GM21576 (cell line): ENCODE measurements around the gene WNT6.

ENCODE experiments used
- ATAC-seq: cut with Tn5 transposase; IDR thresholded peaks from one replicate; pipeline ENCODE4 v1.9.1; 2021; ENCODE audit warnings: mild to moderate bottlenecking, moderate library complexity; ENCODE audit not compliant: unreplicated experiment

Gene WNT6

DNA sequence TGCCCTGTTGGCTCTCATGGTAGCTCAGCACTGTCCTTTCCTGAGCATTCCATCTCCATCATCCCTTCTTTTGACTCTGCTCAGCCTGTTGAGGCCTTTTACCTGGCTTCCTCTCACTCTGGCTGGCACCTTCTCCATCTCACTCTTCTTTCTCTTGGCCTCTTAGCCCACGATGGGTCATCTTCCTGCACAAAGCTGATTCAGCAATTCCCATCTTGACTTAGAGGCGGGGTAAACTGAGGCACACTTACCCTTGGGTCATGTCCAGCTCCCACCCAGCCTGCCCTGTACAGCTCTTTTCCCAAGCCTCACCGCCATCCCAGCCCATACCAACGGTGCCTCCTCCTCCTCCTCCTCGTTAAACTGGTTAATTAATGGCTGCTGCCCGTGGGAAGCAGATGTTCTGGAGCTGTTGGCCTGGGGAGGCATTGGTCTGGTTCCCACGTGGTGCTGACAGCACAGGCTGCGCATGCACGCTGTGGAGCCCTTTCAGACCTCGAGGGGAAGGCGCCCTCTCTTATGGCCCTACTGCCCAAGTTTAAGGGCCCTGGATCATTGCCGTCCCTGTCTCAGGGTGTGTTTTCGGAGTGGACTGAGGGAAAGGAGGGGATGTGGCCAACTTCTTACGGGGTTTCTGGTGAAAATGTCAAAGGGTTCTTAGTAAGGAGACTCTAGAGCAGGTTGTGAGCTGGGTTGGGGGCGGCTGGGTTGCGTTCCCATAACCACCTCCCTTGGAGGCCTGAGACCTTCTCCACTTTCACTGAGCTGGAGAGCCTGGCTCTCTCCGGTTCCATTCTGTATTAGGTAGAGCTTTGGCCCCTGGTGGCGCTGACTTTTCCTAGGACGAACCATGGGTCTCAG lies 31.9 kb downstream of the WNT6 start:
- ATAC-seq: no peak

DNA sequence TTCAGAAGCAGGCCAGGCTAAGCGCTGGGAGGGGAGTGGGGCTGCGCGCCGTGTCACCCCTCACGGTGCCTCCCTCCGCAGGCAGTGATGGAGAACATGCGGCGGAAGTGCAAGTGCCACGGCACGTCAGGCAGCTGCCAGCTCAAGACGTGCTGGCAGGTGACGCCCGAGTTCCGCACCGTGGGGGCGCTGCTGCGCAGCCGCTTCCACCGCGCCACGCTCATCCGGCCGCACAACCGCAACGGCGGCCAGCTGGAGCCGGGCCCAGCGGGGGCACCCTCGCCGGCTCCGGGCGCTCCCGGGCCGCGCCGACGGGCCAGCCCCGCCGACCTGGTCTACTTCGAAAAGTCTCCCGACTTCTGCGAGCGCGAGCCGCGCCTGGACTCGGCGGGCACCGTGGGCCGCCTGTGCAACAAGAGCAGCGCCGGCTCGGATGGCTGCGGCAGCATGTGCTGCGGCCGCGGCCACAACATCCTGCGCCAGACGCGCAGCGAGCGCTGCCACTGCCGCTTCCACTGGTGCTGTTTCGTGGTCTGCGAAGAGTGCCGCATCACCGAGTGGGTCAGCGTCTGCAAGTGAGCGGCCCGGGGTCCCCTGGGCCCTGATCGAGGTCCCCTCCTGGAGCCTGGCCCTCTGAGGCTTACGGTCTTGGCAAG lies 33.2 kb downstream of the WNT6 start:
- peak; percentile 39 for ATAC-seq

DNA sequence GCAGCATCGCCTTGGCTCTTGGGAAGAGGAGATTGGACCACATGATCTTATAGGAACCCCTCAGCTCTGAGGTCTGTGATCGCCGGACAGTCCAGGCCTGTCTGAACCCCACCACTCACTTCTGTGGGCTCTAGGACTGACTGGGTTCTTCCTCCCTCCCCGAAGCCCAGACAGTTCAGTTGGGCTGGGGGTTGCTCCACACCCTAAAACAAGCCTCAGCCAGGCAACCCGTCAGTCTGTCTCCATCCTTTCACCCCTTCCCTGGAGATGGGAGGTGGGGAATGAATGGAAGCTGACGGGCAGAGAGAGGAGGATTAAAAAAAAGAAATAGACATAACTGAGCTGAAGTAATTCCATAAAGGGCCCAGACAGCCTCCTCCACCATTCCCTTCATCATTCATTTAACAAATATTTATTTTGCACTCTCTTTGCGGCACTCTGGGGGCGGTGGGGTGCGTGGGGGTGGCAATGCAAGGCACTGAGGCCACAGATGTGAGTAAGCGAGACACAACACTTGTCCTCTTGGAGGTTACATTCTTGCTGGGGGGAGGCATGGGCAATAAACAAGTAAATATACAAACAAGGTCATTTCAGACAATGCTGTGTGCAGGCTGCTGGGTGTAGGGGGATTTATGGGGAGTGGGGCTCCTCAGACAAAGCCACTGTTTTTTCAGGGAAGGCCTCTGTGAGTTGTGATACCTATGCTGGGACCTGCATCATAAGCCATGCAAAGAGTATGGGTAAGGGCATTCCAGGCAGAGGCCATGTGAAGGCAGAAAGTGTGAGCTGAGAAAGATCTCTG lies 33.9 kb downstream of the WNT6 start:
- ATAC-seq: no peak

DNA sequence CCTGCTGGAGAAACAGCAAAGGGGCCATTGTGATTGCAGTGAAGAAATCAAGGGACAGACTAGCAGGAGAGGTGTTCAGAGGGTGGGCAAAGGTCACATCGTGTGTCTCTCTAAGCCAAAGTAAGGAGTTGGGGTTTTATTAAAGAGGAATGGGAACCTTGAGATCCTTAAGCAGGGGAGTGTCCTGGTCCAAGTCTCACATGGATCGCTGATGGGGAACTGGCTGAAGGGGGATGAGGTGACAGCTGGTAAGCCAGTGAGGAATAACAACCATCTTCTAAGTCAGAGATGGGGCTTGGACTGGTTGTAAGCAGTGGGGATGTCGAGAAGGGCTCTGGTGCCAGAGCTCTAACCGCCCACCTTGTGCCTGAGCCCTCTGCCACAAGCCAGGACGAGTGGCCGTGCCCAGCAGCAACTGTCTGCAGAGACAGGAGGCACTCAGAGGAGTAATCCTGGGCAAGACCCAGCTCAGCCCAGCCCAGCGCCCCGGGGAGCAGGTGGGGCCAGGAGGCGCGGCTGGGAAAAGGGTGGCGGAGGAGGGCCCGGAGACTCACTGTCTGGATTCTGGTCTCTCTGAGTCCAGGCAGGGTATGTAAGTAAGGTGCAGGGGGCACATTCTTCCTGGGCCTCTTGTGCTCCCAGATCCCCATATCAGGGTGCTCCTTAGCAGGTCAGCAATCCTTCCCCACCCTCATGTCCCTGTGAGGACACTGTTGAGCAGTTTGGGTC lies 34.7 kb downstream of the WNT6 start:
- ATAC-seq: no peak

DNA sequence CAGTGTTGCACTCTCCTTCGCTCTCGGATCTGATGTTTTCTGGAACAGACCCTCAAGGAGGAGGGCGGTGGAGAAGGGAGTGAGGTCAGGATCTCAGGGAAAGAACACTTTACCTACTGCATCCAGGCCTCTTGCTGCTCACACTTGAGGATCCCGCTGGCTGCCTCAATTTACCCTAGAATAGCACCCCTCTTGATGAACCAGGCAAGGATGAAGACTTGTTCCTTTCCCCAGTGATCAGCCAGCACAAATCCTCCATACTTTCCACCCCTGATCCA lies 35.2 kb downstream of the WNT6 start:
- no peak for ATAC-seq

DNA sequence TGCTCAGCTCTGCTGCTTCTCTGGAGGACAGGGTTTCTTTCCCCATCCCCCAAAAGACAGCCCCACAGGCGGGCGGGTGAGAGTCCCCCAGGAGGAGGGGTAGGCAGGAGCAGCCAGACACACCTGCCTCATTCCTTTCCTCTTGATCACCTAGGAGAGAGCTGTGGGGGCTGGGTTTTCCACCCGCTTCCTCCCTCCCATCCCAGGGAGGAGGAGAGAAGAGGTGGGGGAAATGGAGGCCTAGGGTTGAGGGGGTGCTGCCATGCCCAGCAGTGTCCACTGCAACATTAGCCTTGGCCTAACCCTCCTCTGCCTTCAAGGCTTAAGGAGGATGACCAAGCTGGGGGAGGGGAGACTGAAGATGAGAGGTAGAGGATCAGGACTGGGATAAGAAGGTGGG lies 35.7 kb downstream of the WNT6 start:
- ATAC-seq: no peak

DNA sequence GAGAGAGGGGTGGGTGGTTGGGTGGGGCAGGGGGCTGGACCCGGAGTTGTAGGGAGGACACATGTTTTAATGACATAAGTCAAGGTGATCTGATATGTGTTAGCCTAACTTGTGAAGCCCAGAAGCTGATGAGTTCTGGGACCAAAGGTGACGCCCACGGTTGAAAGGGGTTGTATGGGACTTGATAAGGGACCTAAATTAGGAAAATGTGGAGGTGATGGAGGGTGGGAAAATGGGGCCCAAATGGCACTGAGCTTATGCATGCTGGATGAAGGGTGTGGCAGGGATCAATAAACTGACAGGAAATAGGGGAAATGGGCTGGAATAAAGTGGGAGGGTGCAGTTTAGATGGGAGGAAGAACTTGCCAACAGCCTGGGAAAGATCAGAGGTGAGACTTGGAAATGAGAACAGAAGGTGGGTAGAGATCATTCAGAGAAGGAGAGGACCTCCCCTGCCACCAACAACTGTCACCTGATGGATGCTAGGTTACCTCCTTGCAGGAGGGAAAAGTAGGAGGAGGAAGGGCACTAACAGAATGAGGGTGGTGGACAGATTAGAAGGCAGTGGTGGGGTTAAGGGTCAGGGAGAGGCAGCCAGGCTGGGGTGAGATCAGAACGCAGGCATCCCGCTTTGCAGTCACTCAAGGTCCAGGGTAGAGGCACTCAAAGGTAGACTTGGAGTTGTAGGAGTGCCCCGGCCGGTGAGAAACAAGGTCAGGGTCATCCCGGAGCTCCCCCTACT lies 36.3 kb downstream of the WNT6 start:
- peak; percentile 16 for ATAC-seq

DNA sequence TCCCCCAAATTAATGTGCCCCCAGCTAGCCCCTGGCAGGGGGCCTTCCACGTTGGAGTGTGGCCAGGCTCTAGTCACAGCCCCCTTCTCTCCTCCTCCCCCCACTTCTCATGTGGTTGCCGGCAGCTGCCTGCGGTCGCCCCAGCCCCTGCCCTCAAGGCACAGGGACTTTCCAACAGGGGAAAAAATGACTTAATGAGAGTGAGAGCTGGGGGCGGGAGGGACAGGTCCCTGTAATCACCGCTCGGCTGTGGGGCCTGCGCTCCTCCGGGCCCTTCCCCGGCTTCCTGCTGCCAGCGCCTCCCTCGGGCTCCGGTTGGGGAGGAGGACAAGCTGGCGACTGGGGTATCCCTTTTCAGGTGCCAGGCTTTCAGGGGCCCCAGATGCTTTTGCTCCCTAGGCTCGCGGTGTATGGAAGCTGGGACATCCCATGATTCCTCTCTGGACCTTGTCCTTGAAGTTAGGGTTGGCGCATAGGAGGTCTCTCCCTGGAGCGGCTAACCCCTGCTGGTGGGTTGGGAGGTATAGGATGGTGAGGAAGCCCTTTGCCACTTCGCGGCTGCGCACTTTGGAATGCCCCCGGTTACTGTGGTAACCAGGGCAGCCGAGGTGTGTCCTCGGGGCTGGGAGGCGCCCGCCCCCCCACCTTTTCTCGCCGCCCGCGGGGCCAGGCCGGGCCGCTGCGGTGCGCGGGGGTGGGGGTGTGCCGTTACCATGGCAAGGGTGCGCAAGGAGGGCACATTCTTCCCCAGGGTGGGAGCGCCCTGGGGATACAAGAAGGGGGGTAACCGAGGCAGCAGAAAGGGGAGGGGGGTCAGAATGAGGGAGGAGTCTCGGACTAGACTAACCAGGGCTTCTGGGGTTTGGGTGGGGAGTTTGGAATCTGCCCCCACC lies 37.1 kb downstream of the WNT6 start:
- ATAC-seq: peak; percentile 56

DNA sequence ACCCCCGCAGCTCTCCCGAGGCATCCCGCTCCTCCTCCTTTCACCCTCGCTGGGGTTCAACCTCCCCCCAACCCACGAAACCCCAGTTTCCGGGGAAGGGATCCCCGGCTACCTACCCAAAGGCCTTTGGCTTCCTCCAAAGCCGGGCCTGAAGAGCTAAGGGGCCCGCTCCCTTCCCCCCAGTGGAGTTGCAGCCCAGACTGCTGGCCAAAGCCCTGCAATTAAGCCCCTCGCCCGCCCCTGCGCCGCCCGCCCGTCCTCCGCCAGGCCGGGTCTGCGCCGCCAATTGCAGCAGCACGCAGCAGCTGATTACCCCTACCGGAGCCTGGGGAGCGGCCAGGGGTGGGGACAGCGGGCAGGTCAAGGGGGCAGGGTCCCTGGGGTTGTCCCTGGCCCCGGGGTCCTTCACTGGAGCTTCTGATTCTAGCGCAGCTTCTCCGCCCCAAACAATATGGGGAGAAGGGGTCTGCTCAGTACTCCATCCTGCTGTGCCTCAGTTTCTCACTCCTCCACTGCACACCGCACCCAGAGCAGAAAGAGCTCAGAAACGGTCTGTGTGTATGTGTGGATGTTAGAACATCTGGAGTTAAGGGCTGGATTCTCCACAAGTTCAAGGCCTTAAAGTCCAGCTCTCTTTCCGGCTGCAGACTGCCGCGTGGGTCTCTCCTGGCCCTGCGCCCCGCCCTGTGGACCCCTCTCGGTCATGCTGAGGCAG lies 37.9 kb downstream of the WNT6 start:
- no peak for ATAC-seq

DNA sequence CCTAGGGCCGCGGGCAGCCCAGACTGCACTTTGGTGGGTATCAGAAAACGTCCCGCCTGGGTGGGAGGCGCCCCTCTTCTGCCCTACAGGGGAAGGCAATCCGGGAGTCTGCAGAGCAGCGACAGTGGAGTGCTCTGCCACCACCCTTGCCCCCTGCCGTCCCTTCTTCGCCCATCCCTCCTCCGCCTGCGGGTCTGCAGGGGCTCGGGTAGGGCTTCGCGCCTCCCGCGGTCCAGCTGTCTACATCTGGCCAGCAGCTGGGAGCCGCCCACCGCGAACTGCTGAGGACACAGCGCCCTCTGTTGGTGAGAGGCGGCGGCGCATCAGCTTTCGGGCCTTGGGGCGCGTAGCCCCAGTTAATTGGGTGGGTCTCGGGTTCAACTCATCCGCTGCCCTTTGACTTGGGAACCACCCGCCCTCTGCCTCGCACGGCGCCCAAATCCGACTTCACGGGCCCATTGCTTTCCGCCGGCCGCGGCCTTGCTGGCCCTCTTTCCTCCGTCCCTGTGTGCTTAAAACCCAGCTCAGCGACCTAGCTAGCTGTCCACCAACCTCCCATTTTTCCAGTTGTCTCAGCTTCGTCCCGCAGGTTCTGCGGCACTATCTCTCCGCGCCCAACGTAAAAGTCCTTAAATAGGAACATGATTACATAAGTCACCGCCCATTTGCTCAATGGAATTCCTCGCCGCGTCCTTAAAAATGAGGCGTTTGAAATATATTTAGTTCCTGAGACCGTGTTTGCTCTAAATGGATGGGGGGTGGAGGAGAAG lies 38.7 kb downstream of the WNT6 start:
- ATAC-seq: no peak

DNA sequence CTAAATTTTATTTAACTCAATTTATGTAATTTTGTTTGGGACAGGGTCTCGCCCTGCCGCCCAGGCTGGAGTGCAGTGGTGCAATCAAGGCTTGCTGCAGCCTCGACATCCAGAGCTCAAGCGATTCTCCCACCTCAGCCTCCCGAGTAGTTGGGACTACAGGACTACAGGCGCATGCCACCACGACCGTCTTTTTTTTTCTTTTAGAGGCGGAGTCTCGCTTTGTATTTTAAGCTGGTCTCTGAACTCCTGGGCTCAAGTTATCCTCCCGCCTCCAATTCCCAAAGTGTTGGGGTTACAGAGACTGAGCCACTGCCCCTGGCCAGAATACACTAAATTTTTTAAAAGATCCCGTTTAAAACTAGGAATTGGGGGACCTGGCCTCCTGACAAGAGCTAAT lies 39.5 kb downstream of the WNT6 start:
- no peak for ATAC-seq

DNA sequence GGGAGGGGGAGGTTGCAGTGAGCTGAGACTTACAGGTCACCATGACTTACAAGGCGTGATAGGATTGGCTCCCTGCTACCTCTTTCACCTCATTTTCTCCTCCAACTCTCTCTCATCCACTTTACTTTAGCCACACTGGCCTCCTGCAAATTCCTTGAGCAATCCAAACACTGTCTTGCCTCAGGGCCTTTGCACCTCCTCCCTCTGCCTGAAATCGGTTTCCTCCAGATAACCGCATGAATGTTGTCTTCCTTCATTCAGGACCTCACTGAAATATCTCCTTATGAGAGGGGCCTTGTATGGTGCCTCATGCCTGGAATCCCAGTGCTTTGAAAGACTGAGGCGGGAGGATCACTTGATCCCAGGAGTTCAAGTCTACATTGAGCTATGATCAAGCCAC lies 42.8 kb downstream of the WNT6 start:
- no peak for ATAC-seq

DNA sequence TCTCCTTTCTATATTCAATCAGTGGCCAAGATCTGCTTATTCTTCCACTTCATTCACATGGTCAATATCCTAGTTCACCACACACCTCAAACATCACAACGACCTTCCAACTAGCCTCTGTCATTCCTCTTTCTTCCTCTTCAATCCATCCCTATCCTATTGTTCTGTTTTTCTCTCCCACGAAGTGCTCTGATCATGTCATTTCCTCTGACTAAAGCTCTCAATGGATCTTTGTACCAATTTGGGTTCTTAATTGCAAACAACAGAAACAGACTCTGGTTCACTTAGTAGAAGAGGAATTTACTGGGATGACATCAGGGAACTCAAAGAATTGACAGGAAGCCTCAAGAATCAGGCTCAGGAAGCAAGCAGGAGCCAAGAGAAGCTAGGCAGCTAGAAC lies 44.6 kb downstream of the WNT6 start:
- ATAC-seq: no peak

DNA sequence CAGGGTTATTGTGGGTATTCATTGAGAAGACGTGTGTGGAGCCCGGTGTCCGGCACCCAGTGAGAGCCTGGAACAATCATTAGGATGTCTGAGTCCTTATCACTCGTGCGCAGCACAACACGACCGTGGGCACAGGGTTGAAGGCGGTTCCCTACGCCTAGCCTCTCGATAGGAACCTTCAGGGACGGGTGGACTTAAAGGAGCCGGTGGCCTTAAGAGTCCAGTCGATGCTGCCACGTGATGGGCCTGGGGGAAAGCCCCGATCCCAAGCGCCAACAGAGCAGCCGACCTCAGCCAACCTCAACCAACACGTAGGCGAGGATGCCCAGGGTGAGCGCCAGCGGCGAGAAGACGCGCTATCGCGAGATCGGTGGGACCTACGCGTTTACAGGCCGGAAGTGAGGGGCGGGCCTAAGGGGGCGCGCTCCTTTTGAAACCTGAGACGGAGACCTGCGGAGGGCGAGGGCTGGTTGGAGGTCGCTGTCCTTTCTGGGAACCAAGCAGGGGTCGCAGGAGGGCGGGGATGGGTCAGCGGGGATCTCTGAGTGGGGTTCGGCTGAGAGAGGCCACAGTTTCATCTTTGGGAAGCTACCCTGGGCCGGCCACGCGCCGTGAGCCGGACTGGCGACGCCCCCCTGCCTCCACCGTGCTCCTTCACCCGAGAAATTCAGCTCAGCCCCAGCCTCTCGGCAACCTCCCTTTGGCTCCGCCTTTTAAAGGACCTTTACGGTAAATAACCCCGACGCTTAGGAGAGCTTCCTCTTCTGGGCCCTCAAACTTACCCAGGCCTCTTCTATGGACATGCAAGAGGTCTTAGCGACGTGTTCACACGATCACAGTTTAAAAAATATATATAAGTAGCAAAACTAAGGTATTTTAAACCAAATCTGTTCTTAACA lies 49.4 kb downstream of the WNT6 start:
- ATAC-seq: peak; percentile 93

DNA sequence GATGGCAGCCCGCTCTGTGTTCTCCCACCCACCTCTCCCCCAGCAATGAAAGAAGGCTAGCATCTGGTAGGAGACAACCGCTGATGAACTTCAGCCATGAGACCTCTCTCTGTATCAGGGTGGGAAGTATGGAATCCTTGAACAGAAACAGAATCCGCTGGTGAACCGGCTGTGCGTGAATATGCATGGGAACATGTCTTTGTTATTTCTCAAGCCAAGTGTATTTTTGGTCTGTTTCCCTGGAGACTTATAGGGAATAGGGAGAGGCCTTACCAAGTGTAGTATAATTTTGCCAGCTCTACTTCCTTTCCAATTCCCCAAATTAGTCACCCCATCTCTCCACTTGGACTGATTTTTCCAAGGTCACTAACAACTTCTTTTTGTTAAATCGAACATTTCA lies 51.1 kb downstream of the WNT6 start:
- ATAC-seq: no peak

DNA sequence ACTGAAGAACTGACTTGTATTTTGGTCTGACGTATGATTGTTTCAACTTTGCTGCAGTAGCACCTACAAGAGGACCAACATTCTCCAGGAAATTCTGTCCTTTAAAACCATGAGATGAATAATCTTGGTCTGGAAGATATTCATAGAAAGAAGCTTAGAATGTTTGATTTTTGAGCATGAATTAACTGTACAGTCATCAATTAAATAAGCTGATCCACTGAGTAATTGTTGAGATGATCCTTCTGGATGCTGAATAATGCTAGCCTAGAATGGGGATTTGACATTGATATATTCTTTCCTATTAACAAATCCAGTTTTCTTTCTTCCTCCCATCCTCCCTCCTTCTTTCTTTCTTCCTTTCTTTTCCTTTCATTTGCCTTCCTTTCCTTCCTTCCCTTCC lies 60.9 kb downstream of the WNT6 start:
- ATAC-seq: no peak
